ENCODE results near the gene CD93.

- TF ChIP-seq, protein P1, sequence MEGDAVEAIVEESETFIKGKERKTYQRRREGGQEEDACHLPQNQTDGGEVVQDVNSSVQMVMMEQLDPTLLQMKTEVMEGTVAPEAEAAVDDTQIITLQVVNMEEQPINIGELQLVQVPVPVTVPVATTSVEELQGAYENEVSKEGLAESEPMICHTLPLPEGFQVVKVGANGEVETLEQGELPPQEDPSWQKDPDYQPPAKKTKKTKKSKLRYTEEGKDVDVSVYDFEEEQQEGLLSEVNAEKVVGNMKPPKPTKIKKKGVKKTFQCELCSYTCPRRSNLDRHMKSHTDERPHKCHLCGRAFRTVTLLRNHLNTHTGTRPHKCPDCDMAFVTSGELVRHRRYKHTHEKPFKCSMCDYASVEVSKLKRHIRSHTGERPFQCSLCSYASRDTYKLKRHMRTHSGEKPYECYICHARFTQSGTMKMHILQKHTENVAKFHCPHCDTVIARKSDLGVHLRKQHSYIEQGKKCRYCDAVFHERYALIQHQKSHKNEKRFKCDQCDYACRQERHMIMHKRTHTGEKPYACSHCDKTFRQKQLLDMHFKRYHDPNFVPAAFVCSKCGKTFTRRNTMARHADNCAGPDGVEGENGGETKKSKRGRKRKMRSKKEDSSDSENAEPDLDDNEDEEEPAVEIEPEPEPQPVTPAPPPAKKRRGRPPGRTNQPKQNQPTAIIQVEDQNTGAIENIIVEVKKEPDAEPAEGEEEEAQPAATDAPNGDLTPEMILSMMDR (IDR thresholded peaks at IDR 0.05; ENCODE audit: control extremely low read depth in 1 of 3, insufficient read depth in 1 of 3, low read depth in 1 of 3, low read length in 3 of 3), result no peak
- TF ChIP-seq ATF3 (IDR thresholded peaks at IDR 0.05; ENCODE audit: insufficient read depth, low read depth, low read length) (no peak), KDM4A (IDR thresholded peaks at IDR 0.05; ENCODE audit: low read depth, low read length, severe bottlenecking) (no peak)
These were observed 27.9 kb upstream of the CD93 start for GRCh38 chr20:23114018-23114417.

All from H1 (cell line).